MM.1S (cell line): ENCODE measurements around the gene WWC2.

ENCODE experiments used
- DNase-seq: peaks from one replicate; pipeline ENCODE4 v3.0.0-alpha.2; 2015
- H2AFZ ChIP-seq: fragments of 300-600 bp; sonication (generic); 2 replicates; pipeline ENCODE4 v1.6.0; 2016; ENCODE audit warnings: antibody characterized with exemption, low read length
- H3F3A ChIP-seq: fragments of 300-600 bp; sonication (generic); 2 replicates; pipeline ENCODE4 v1.6.1; 2016; ENCODE audit warnings: mild to moderate bottlenecking, antibody characterized with exemption, low read length, moderate library complexity, mixed read lengths; ENCODE audit not compliant: insufficient read depth
- H3K27ac ChIP-seq: fragments of 300-600 bp; sonication (generic); 2 replicates; pipeline ENCODE4 v1.5.1; 2016; ENCODE audit warnings: mild to moderate bottlenecking, low read length
- H3K27me3 ChIP-seq: fragments of 300-600 bp; sonication (generic); replicated peaks from 2 replicates; pipeline ENCODE4 v1.6.0; 2016; ENCODE audit warnings: low read length; ENCODE audit not compliant: insufficient read depth
- H3K36me3 ChIP-seq: fragments of 300-600 bp; sonication (generic); replicated peaks from 2 replicates; pipeline ENCODE4 v1.6.1; 2016; ENCODE audit warnings: mild to moderate bottlenecking, low read length, mixed read lengths; ENCODE audit not compliant: insufficient read depth
- H3K4me1 ChIP-seq: fragments of 300-600 bp; sonication (generic); 2 replicates; pipeline ENCODE4 v1.6.1; 2016; ENCODE audit warnings: low read length, mixed read lengths
- H3K4me2 ChIP-seq: fragments of 300-600 bp; sonication (generic); 2 replicates; pipeline ENCODE4 v1.6.0; 2016; ENCODE audit warnings: low read depth, low read length
- H3K4me3 ChIP-seq: fragments of 300-600 bp; sonication (generic); 2 replicates; pipeline ENCODE4 v1.5.1; 2016; ENCODE audit warnings: low read length, mixed read lengths
- H3K79me2 ChIP-seq: fragments of 300-600 bp; sonication (generic); 2 replicates; pipeline ENCODE4 v1.6.1; 2016; ENCODE audit warnings: mixed run types, low read length, mixed read lengths
- H3K9ac ChIP-seq: fragments of 300-600 bp; sonication (generic); 2 replicates; pipeline ENCODE4 v1.6.1; 2016; ENCODE audit warnings: low read length, mixed read lengths
- H3K9me2 ChIP-seq: fragments of 300-600 bp; sonication (generic); replicated peaks from 2 replicates; pipeline ENCODE4 v1.6.1; 2016; ENCODE audit warnings: mild to moderate bottlenecking, low read length, mixed read lengths; ENCODE audit not compliant: insufficient read depth
- H3K9me3 ChIP-seq: fragments of 300-600 bp; sonication (generic); replicated peaks from 2 replicates; pipeline ENCODE4 v1.6.1; 2016; ENCODE audit warnings: mild to moderate bottlenecking, low read length, mixed read lengths; ENCODE audit not compliant: insufficient read depth
- H4K20me1 ChIP-seq: fragments of 300-600 bp; sonication (generic); 2 replicates; pipeline ENCODE4 v1.6.1; 2016; ENCODE audit warnings: mild to moderate bottlenecking, low read length, moderate library complexity, mixed read lengths; ENCODE audit not compliant: insufficient read depth
- EZH2 ChIP-seq: fragments of 300-600 bp; sonication (generic); optimal IDR thresholded peaks from 2 replicates; pipeline ENCODE3; 2017; ENCODE audit warnings: low read depth, mild to moderate bottlenecking, antibody characterized with exemption, low read length, mixed read lengths
- EZH2phosphoT487 ChIP-seq: fragments of 300-600 bp; sonication (generic); IDR thresholded peaks from 2 replicates; pipeline ENCODE4 v1.6.1; 2018; ENCODE audit warnings: antibody characterized with exemption, low read length
- TF ChIP-seq, protein P1 (sequence below): fragments of 300-600 bp; sonication (generic); IDR thresholded peaks from 2 replicates; pipeline ENCODE4 v1.5.1; 2016; ENCODE audit warnings: antibody characterized with exemption, low read length, mixed read lengths

The WWC2 gene

DNA sequence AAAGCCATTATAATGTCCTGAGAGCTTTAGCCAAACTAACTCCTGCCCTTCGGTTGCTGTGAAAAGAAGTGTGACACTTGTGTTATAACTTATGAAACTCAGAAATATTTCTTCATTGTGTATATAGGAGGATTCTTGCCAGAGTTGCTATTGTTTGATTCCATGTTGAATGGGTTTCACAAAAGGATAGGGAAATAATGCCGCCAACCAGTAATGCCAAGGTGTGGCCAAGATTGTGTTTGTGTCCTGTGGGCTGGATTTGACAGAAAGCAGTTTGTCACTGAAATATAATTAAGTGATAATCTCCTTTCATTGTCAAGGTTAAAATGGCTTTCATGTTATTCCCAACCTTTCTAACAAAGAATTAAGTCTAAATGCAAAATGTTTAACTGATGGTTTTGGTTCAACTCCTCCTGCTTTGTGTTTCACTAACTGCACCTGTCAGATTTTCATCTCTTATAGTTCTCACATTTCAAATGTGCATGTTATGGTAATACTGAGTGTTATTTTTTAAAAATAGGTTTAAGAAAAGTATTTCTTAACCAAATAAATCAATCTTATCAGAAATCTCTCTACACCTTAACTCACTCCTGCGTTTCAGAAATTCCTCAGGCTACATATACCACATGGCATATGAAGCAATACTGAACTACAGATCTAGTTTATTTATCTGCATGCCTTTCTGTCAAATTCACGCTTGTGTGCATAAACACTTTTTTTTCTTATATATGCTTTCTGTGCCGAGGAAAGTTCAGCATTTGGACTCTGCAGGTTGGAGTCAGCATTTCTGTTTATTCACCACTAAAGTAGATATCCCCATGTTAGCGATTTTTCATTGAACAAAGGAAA, 221.4 kb downstream of the WWC2 start, which contains the start of gene CLDN22:
CLDN22 (minus strand) TSS at position 66 of the 849 bp plus-strand sequence; CDS start at position 8, 58 bp downstream.
- no peaks in the 10 kb centered on the region for H3K79me2 ChIP-seq
- no peak within 1 kb of the TSS for H2AFZ ChIP-seq
- H3K9me2 ChIP-seq = no peaks in the 10 kb centered on the region
- H3K9ac ChIP-seq = no peak within 1 kb of the TSS
- no peaks in the 10 kb centered on the region for H4K20me1 ChIP-seq
- no peak for DNase-seq
- H3K9me3 ChIP-seq = no peaks in the 10 kb centered on the region
- no peaks in the 10 kb centered on the region for H3K4me1 ChIP-seq
- no peaks in the 10 kb centered on the region for H3F3A ChIP-seq
- no peak within 1 kb of the TSS for H3K27ac ChIP-seq
- TF ChIP-seq EZH2phosphoT487 = no peak
- TF ChIP-seq, protein P1, sequence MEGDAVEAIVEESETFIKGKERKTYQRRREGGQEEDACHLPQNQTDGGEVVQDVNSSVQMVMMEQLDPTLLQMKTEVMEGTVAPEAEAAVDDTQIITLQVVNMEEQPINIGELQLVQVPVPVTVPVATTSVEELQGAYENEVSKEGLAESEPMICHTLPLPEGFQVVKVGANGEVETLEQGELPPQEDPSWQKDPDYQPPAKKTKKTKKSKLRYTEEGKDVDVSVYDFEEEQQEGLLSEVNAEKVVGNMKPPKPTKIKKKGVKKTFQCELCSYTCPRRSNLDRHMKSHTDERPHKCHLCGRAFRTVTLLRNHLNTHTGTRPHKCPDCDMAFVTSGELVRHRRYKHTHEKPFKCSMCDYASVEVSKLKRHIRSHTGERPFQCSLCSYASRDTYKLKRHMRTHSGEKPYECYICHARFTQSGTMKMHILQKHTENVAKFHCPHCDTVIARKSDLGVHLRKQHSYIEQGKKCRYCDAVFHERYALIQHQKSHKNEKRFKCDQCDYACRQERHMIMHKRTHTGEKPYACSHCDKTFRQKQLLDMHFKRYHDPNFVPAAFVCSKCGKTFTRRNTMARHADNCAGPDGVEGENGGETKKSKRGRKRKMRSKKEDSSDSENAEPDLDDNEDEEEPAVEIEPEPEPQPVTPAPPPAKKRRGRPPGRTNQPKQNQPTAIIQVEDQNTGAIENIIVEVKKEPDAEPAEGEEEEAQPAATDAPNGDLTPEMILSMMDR = no peak
- no peak for TF ChIP-seq EZH2
- no peaks in the 10 kb centered on the region for H3K36me3 ChIP-seq
- no peak within 1 kb of the TSS for H3K4me3 ChIP-seq
- no peak within 1 kb of the TSS for H3K4me2 ChIP-seq
- no peaks in the 10 kb centered on the region for H3K27me3 ChIP-seq

DNA sequence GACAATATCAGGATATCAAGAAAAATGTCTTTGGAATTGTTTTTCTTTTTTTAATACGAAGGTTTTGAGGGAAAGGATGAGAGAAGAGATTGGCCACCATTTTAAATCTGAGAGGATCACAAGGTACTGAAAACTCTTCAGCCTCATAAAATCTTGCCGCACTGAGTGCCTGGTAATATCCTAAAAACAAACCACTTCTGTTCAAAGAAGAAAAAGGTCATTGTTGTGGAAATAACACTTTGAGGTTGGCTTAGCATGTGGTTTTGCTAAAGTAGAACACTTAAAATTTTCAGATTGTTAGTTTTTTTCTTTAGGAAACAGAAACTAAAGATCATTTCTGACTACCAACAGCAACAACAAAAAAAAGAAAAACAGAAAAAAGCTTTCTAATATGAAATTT, 222.0 kb downstream of the WWC2 start:
- Histone ChIP-seq H4K20me1 (no peaks in the 10 kb centered on the region), H3K27ac (no peak overlapping the region), H3K9me3 (no peaks in the 10 kb centered on the region), H3K9ac (no peak overlapping the region), H2AFZ (no peak overlapping the region), H3K27me3 (no peaks in the 10 kb centered on the region), H3K9me2 (no peaks in the 10 kb centered on the region), H3K4me1 (no peaks in the 10 kb centered on the region), H3K4me3 (no peak overlapping the region), H3K36me3 (no peaks in the 10 kb centered on the region), H3K79me2 (no peaks in the 10 kb centered on the region), H3F3A (no peaks in the 10 kb centered on the region), H3K4me2 (no peak overlapping the region)
- no peak for DNase-seq
- TF ChIP-seq EZH2 = no peak
- TF ChIP-seq, protein P1 = no peak
- TF ChIP-seq EZH2phosphoT487 = no peak

DNA sequence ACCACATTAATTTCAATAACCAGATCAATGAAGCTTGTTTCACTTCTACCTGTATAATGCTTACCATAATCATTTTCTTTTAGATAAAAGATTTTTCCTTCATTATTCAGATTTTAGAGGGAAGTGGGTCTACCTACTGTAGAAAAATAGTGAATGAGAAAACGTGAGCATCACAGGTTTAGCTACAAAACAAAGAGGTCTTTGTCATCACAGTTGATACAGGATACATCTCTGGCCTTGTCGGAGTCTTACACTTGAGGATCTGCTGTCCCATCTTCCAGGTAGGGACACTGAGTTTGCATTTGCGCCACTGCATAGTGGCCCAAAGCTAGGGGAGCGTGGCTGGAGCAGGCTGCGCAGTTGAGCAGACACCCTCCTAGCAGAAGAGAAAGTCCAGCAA, 222.5 kb downstream of the WWC2 start:
- TF ChIP-seq, protein P1 = no peak
- no peak for TF ChIP-seq EZH2phosphoT487
- no peak for TF ChIP-seq EZH2
- DNase-seq = no peak
- H3K4me2 ChIP-seq = no peak overlapping the region

More for the DNA sequence above, 222.5 kb downstream of the WWC2 start:
- Histone ChIP-seq H3K36me3 (no peaks in the 10 kb centered on the region), H3K4me1 (no peaks in the 10 kb centered on the region), H3K9ac (no peak overlapping the region), H3K27ac (no peak overlapping the region), H3K79me2 (no peaks in the 10 kb centered on the region), H3F3A (no peaks in the 10 kb centered on the region), H3K9me3 (no peaks in the 10 kb centered on the region), H3K9me2 (no peaks in the 10 kb centered on the region), H3K27me3 (no peaks in the 10 kb centered on the region), H2AFZ (no peak overlapping the region), H3K4me3 (no peak overlapping the region), H4K20me1 (no peaks in the 10 kb centered on the region)
